ENCODE results near the gene HSPA12B.

Gene HSPA12B

GRCh38 chr20:3752386-3752759 lies 19.9 kb downstream of the HSPA12B start:
- ATAC-seq (ENCODE audit: low read depth): no peak
- no peak overlapping the region for H3K27ac ChIP-seq (ENCODE audit: poor library complexity, severe bottlenecking)
- no peak overlapping the region for H3K4me3 ChIP-seq (ENCODE audit: severe bottlenecking)
- no peaks in the 10 kb centered on the region for H3K9me3 ChIP-seq (ENCODE audit: severe bottlenecking)
- no peak for TF ChIP-seq CTCF (IDR thresholded peaks at IDR 0.05; ENCODE audit: poor library complexity, severe bottlenecking)
- DNase-seq (ENCODE audit: low spot score): no peak
- no peaks in the 10 kb centered on the region for H3K4me1 ChIP-seq (ENCODE audit: insufficient read depth, poor library complexity, severe bottlenecking)
- H3K27me3 ChIP-seq (ENCODE audit: insufficient read depth, poor library complexity, severe bottlenecking): peaks cover 23% of the 10 kb centered on the region
- peaks cover 9% of the 10 kb centered on the region for H3K36me3 ChIP-seq (ENCODE audit: low read depth)

GRCh38 chr20:3753098-3753497 lies 20.6 kb downstream of the HSPA12B start:
- DNase-seq (ENCODE audit: low spot score) (no peak), ATAC-seq (ENCODE audit: low read depth) (peak; percentile 32; the same call in 1 of the 3 replicates)
- Histone ChIP-seq H3K27me3 (ENCODE audit: insufficient read depth, poor library complexity, severe bottlenecking) (peaks cover 23% of the 10 kb centered on the region), H3K4me3 (ENCODE audit: severe bottlenecking) (no peak overlapping the region), H3K9me3 (ENCODE audit: severe bottlenecking) (no peaks in the 10 kb centered on the region), H3K4me1 (ENCODE audit: insufficient read depth, poor library complexity, severe bottlenecking) (no peaks in the 10 kb centered on the region), H3K36me3 (ENCODE audit: low read depth) (peaks cover 15% of the 10 kb centered on the region), H3K27ac (ENCODE audit: poor library complexity, severe bottlenecking) (no peak overlapping the region)
- peak; percentile 77 for TF ChIP-seq CTCF (IDR thresholded peaks at IDR 0.05; ENCODE audit: poor library complexity, severe bottlenecking)

GRCh38 chr20:3753501-3754275 lies 21.2 kb downstream of the HSPA12B start:
- Histone ChIP-seq H3K4me1 (ENCODE audit: insufficient read depth, poor library complexity, severe bottlenecking) (no peaks in the 10 kb centered on the region), H3K9me3 (ENCODE audit: severe bottlenecking) (no peaks in the 10 kb centered on the region), H3K4me3 (ENCODE audit: severe bottlenecking) (no peak overlapping the region), H3K36me3 (ENCODE audit: low read depth) (peaks cover 16% of the 10 kb centered on the region), H3K27ac (ENCODE audit: poor library complexity, severe bottlenecking) (no peak overlapping the region), H3K27me3 (ENCODE audit: insufficient read depth, poor library complexity, severe bottlenecking) (peaks cover 23% of the 10 kb centered on the region)
- no peak for TF ChIP-seq CTCF (IDR thresholded peaks at IDR 0.05; ENCODE audit: poor library complexity, severe bottlenecking)
- ATAC-seq (ENCODE audit: low read depth) (no peak), DNase-seq (ENCODE audit: low spot score) (no peak)

GRCh38 chr20:3754276-3754630 lies 21.8 kb downstream of the HSPA12B start:
- Histone ChIP-seq H3K27me3 (ENCODE audit: insufficient read depth, poor library complexity, severe bottlenecking) (peaks cover 22% of the 10 kb centered on the region), H3K36me3 (ENCODE audit: low read depth) (peaks cover 16% of the 10 kb centered on the region), H3K4me3 (ENCODE audit: severe bottlenecking) (no peak overlapping the region), H3K4me1 (ENCODE audit: insufficient read depth, poor library complexity, severe bottlenecking) (no peaks in the 10 kb centered on the region), H3K27ac (ENCODE audit: poor library complexity, severe bottlenecking) (no peak overlapping the region), H3K9me3 (ENCODE audit: severe bottlenecking) (no peaks in the 10 kb centered on the region)
- TF ChIP-seq CTCF (IDR thresholded peaks at IDR 0.05; ENCODE audit: poor library complexity, severe bottlenecking): no peak
- ATAC-seq (ENCODE audit: low read depth): no peak
- no peak for DNase-seq (ENCODE audit: low spot score)

- TF ChIP-seq CTCF (IDR thresholded peaks at IDR 0.05; ENCODE audit: poor library complexity, severe bottlenecking): no peak
- no peak for ATAC-seq (ENCODE audit: low read depth)
- Histone ChIP-seq H3K27ac (ENCODE audit: poor library complexity, severe bottlenecking) (no peak overlapping the region), H3K4me3 (ENCODE audit: severe bottlenecking) (no peak overlapping the region), H3K9me3 (ENCODE audit: severe bottlenecking) (no peaks in the 10 kb centered on the region), H3K27me3 (ENCODE audit: insufficient read depth, poor library complexity, severe bottlenecking) (peaks cover 12% of the 10 kb centered on the region), H3K4me1 (ENCODE audit: insufficient read depth, poor library complexity, severe bottlenecking) (no peaks in the 10 kb centered on the region), H3K36me3 (ENCODE audit: low read depth) (peaks cover 16% of the 10 kb centered on the region)
- no peak for DNase-seq (ENCODE audit: low spot score)
Observed at GRCh38 chr20:3755269-3755668, 22.8 kb downstream of the HSPA12B start.

Data from RWPE2 (cell line).